DOHH2 (cell line): Measurements from ENCODE around the gene RBFOX1.

Source experiments
- H3F3A ChIP-seq: fragments of 200-600 bp; sonication (generic), shearing (Covaris generic); 2 replicates; pipeline ENCODE4 v1.6.0; 2016; ENCODE audit warnings: antibody characterized with exemption, mild to moderate bottlenecking; ENCODE audit not compliant: control insufficient read depth, insufficient read depth
- H3K27ac ChIP-seq: fragments of 200-600 bp; sonication (generic); 2 replicates; pipeline ENCODE4 v1.5.1; 2014; ENCODE audit warnings: low read depth, mild to moderate bottlenecking, low read length, moderate library complexity
- H3K27me3 ChIP-seq: fragments of 200-600 bp; sonication (generic); 2 replicates; pipeline ENCODE4 v1.6.1; 2014; ENCODE audit warnings: mild to moderate bottlenecking, low read length, mixed read lengths; ENCODE audit not compliant: control insufficient read depth
- H3K36me3 ChIP-seq: fragments of 200-600 bp; sonication (generic); 2 replicates; pipeline ENCODE4 v1.6.1; 2014; ENCODE audit warnings: mild to moderate bottlenecking, low read length, moderate library complexity, mixed read lengths; ENCODE audit not compliant: control insufficient read depth
- H3K4me1 ChIP-seq: fragments of 200-600 bp; sonication (generic); 2 replicates; pipeline ENCODE4 v1.6.1; 2014; ENCODE audit warnings: mild to moderate bottlenecking, low read length, mixed read lengths; ENCODE audit not compliant: control insufficient read depth
- H3K4me2 ChIP-seq: fragments of 200-600 bp; sonication (generic); 2 replicates; pipeline ENCODE4 v1.6.0; 2014; ENCODE audit warnings: mild to moderate bottlenecking, low read length, moderate library complexity
- H3K4me3 ChIP-seq: fragments of 200-600 bp; sonication (generic); 2 replicates; pipeline ENCODE4 v1.5.1; 2014; ENCODE audit warnings: mild to moderate bottlenecking, low read length, mixed read lengths
- H3K79me2 ChIP-seq: fragments of 200-600 bp; sonication (generic); 2 replicates; pipeline ENCODE4 v1.6.1; 2014; ENCODE audit warnings: mild to moderate bottlenecking, low read length, mixed read lengths; ENCODE audit not compliant: control insufficient read depth
- H3K9me2 ChIP-seq: fragments of 200-600 bp; sonication (generic); replicated peaks from 2 replicates; pipeline ENCODE4 v1.6.1; 2014; ENCODE audit warnings: mild to moderate bottlenecking, low read length, mixed read lengths; ENCODE audit not compliant: control insufficient read depth
- H3K9me3 ChIP-seq: fragments of 200-600 bp; sonication (generic); 2 replicates; pipeline ENCODE4 v1.6.1; 2014; ENCODE audit warnings: antibody characterized with exemption, low read length, mixed read lengths; ENCODE audit not compliant: control insufficient read depth, insufficient read depth
- H4K20me1 ChIP-seq: fragments of 200-600 bp; sonication (generic); 2 replicates; pipeline ENCODE4 v1.6.0; 2014; ENCODE audit warnings: low read depth, mild to moderate bottlenecking, antibody characterized with exemption, low read length, moderate library complexity; ENCODE audit not compliant: control insufficient read depth, insufficient read depth
- EZH2phosphoT487 ChIP-seq: fragments of 200-600 bp; sonication (generic); IDR thresholded peaks from 2 replicates; pipeline ENCODE4 v1.6.1; 2017; ENCODE audit warnings: borderline replicate concordance, mild to moderate bottlenecking, antibody characterized with exemption, low read length, moderate library complexity, mixed read lengths
- TF ChIP-seq, protein P1 (sequence below): fragments of 200-600 bp; sonication (generic); IDR thresholded peaks from one replicate; pipeline ENCODE4 v1.5.1; 2014; ENCODE audit warnings: antibody characterized with exemption, mild to moderate bottlenecking, low read depth, low read length; ENCODE audit not compliant: poor library complexity, severe bottlenecking

Gene RBFOX1

DNA sequence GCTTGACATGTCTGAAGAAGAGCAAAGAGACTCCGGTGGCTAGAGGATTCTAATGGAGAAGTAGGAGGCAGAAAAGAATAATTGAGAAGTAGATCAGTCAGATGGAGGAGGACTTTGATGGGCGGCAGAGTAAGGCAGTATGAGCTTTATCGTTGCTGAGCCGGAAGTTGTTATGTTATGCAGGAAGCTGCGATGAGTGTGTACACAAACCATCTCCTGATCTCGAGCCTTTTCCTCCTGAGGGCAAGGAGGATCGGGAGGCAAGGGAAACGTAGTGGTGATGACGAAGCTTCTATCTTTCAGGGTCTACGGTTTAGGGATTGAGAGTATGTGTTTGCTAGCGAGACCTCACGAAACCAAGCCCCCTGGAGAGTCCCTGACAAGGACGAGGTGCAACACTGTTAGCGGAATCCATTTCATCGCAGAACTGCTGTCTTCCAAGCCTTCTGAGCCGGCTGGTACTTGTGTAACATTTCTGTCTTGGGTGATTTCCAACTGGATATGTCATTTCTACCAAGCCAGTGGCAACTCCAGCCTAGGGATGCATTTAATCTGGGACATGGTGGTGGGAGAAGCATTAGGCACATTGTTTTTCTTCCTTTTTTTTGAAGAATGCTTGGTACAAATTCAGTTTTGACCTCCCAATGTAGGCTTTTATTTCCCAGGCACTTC lies 45.5 kb downstream of the RBFOX1 start:
- no peak overlapping the region for H3K4me2 ChIP-seq
- no peak overlapping the region for H3K27ac ChIP-seq
- no peaks in the 10 kb centered on the region for H3F3A ChIP-seq
- no peaks in the 10 kb centered on the region for H3K4me1 ChIP-seq
- H3K9me3 ChIP-seq, result no peaks in the 10 kb centered on the region
- no peaks in the 10 kb centered on the region for H3K27me3 ChIP-seq
- H3K36me3 ChIP-seq, result no peaks in the 10 kb centered on the region
- H3K79me2 ChIP-seq, result no peaks in the 10 kb centered on the region
- no peaks in the 10 kb centered on the region for H3K9me2 ChIP-seq
- no peaks in the 10 kb centered on the region for H4K20me1 ChIP-seq
- H3K4me3 ChIP-seq, result no peak overlapping the region
- TF ChIP-seq, protein P1, sequence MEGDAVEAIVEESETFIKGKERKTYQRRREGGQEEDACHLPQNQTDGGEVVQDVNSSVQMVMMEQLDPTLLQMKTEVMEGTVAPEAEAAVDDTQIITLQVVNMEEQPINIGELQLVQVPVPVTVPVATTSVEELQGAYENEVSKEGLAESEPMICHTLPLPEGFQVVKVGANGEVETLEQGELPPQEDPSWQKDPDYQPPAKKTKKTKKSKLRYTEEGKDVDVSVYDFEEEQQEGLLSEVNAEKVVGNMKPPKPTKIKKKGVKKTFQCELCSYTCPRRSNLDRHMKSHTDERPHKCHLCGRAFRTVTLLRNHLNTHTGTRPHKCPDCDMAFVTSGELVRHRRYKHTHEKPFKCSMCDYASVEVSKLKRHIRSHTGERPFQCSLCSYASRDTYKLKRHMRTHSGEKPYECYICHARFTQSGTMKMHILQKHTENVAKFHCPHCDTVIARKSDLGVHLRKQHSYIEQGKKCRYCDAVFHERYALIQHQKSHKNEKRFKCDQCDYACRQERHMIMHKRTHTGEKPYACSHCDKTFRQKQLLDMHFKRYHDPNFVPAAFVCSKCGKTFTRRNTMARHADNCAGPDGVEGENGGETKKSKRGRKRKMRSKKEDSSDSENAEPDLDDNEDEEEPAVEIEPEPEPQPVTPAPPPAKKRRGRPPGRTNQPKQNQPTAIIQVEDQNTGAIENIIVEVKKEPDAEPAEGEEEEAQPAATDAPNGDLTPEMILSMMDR, result no peak
- no peak for TF ChIP-seq EZH2phosphoT487

DNA sequence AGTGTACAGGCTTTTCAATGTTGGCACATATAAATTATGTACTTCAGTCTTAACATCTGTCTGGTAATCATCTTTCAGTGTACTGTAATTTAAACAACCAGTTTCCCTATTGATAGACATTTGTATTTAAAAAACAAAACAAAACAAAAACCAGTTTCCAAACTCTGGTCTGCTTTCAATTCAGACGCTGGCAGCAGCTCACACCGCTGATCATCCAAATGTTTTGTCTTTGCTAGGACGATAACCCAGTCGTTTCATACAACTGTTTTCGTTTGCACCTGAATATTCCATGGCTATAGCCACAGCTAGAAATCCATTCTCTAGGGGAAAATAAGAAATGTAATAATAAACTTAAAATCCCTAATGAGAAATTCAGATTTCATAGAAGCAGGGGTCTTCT lies 47.8 kb downstream of the RBFOX1 start:
- H4K20me1 ChIP-seq, result no peaks in the 10 kb centered on the region
- no peaks in the 10 kb centered on the region for H3K79me2 ChIP-seq
- H3K36me3 ChIP-seq, result no peaks in the 10 kb centered on the region
- TF ChIP-seq, protein P1, result no peak
- no peak for TF ChIP-seq EZH2phosphoT487
- H3K9me3 ChIP-seq, result no peaks in the 10 kb centered on the region
- no peaks in the 10 kb centered on the region for H3K27me3 ChIP-seq
- no peak overlapping the region for H3K4me2 ChIP-seq
- no peaks in the 10 kb centered on the region for H3K9me2 ChIP-seq
- H3K27ac ChIP-seq, result no peak overlapping the region
- no peak overlapping the region for H3K4me3 ChIP-seq
- H3F3A ChIP-seq, result no peaks in the 10 kb centered on the region
- no peaks in the 10 kb centered on the region for H3K4me1 ChIP-seq

DNA sequence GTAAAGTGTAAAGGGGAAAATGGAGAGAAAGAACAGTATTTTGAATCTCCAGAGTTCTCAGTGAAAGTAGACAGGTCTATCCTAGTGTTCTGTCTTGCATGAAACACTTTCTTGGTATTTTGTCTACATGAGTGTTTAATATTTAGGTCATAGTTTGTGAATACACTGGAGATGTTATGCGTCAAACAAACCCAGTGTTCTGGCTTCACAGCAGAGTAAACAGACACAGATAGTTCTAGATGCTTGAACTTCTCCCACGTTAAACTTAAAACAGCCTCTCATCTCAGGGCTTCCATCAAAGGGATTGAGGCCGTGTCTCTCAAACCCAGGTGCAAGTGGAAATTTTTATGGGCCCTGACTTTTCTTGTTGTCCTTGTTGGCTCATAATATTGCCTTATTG lies 48.3 kb downstream of the RBFOX1 start:
- Histone ChIP-seq H3K4me2 (no peak overlapping the region), H3K4me1 (no peaks in the 10 kb centered on the region), H3K9me2 (no peaks in the 10 kb centered on the region), H3K79me2 (no peaks in the 10 kb centered on the region), H3K27me3 (no peaks in the 10 kb centered on the region), H3K9me3 (no peaks in the 10 kb centered on the region), H3K4me3 (no peak overlapping the region), H3K36me3 (no peaks in the 10 kb centered on the region), H3F3A (no peaks in the 10 kb centered on the region), H4K20me1 (no peaks in the 10 kb centered on the region), H3K27ac (no peak overlapping the region)
- TF ChIP-seq, protein P1, result no peak
- TF ChIP-seq EZH2phosphoT487, result no peak
